Large intestine (tissue), 3 donors: ENCODE data around the gene TPM1. TPM values are rescaled to one million over a fixed set of nuclear protein-coding genes. Genes with fewer than 3 reads are reported as not detected.
A peak's percentile ranks its signal among the peaks of the same experiment; 100 is the strongest.

ENCODE experiments used
- DNase-seq, 2 donors: peaks; one replicate each; pipeline versions ENCODE4 v3.0.0 to v3.0.0-alpha.2; 2013
- H3K27ac ChIP-seq: one replicate; pipeline ENCODE4 v1.5.1; 2013; ENCODE audit warnings: low read length
- H3K27me3 ChIP-seq: 2 replicates; pipeline ENCODE4 v1.6.1; 2013; ENCODE audit warnings: low read length; ENCODE audit not compliant: control insufficient read depth, insufficient read depth
- H3K36me3 ChIP-seq: 2 replicates; pipeline ENCODE4 v1.6.1; 2013; ENCODE audit warnings: low read length; ENCODE audit not compliant: control insufficient read depth, insufficient read depth
- H3K4me1 ChIP-seq: one replicate; pipeline ENCODE4 v1.6.1; 2013; ENCODE audit warnings: low read length; ENCODE audit not compliant: control insufficient read depth, insufficient read depth
- H3K4me3 ChIP-seq: one replicate; pipeline ENCODE4 v1.5.1; 2013; ENCODE audit warnings: low read length
- H3K9me3 ChIP-seq: one replicate; pipeline ENCODE4 v1.6.1; 2013; ENCODE audit warnings: mild to moderate bottlenecking, low read depth, low read length, moderate library complexity; ENCODE audit not compliant: control insufficient read depth
- WGBS: methylation state at CpG from one replicate; pipeline ENCODE4 v1.1.5; 2013; ENCODE audit warnings: low lambda C conversion rate; ENCODE audit not compliant: insufficient coverage; 5-methylcytosine and 5-hydroxymethylcytosine counted together
- polyA plus RNA-seq: library from polyadenylated mRNA; unstranded; fragments of 120-200 nt; gene quantifications from one replicate; pipeline ENCODE4 v1.2.1, GENCODE V29; 2013

The TPM1 gene
- polyA plus RNA-seq, 1 donor: 647 TPM

- H3K4me3 ChIP-seq: peak overlapping the region; percentile 63
- 72% methylated on average over 3 of the region's 3 CpGs for WGBS
- peaks cover 43% of the 10 kb centered on the region for H3K27me3 ChIP-seq
These were observed 2.9 kb downstream of the TPM1 start for GRCh38 chr15:63045465-63045840.

GRCh38 chr15:63045879-63046278, 3.3 kb downstream of the TPM1 start:
- Histone ChIP-seq H3K4me1 (peaks cover 19% of the 10 kb centered on the region), H3K27me3 (peaks cover 42% of the 10 kb centered on the region), H3K9me3 (peaks cover 5% of the 10 kb centered on the region), H3K4me3 (peak overlapping the region; percentile 63), H3K36me3 (peaks cover 10% of the 10 kb centered on the region), H3K27ac (peak overlapping the region; percentile 71)
- no peak for DNase-seq
- no CpG with 5 or more reads among the region's 3 CpGs for WGBS

More at GRCh38 chr15:63045465-63045840, 2.9 kb downstream of the TPM1 start:
- no peak for DNase-seq
- peaks cover 10% of the 10 kb centered on the region for H3K36me3 ChIP-seq
- peaks cover 5% of the 10 kb centered on the region for H3K9me3 ChIP-seq
- peak overlapping the region; percentile 71 for H3K27ac ChIP-seq
- H3K4me1 ChIP-seq: peaks cover 15% of the 10 kb centered on the region

- peak overlapping the region; percentile 71 for H3K27ac ChIP-seq
- H3K4me3 ChIP-seq: peak overlapping the region; percentile 42
- peaks cover 10% of the 10 kb centered on the region for H3K36me3 ChIP-seq
- peaks cover 31% of the 10 kb centered on the region for H3K4me1 ChIP-seq
- H3K9me3 ChIP-seq: peaks cover 2% of the 10 kb centered on the region
- peaks cover 29% of the 10 kb centered on the region for H3K27me3 ChIP-seq
- no peak for DNase-seq
- no CpG with 5 or more reads among the region's 8 CpGs for WGBS
These were observed 4.6 kb downstream of the TPM1 start for GRCh38 chr15:63046917-63047760.

- H3K27ac ChIP-seq: peak overlapping the region; percentile 71
- peaks cover 37% of the 10 kb centered on the region for H3K4me1 ChIP-seq
- DNase-seq: no peak
- H3K27me3 ChIP-seq: peaks cover 25% of the 10 kb centered on the region
- no CpG with 5 or more reads among the region's 12 CpGs for WGBS
- peaks cover 10% of the 10 kb centered on the region for H3K36me3 ChIP-seq
- H3K4me3 ChIP-seq: peak overlapping the region; percentile 42
- H3K9me3 ChIP-seq: peaks cover 2% of the 10 kb centered on the region
These were observed 5.2 kb downstream of the TPM1 start for GRCh38 chr15:63047792-63048114.

GRCh38 chr15:63048115-63048775, 5.7 kb downstream of the TPM1 start:
- Histone ChIP-seq H3K4me1 (peaks cover 42% of the 10 kb centered on the region), H3K4me3 (peak overlapping the region; percentile 82), H3K36me3 (peaks cover 10% of the 10 kb centered on the region), H3K27ac (peak overlapping the region; percentile 95), H3K27me3 (peaks cover 20% of the 10 kb centered on the region), H3K9me3 (peaks cover 2% of the 10 kb centered on the region)
- WGBS: no CpG with 5 or more reads among the region's 75 CpGs
- peak; percentile 98 for DNase-seq

- peaks cover 48% of the 10 kb centered on the region for H3K4me1 ChIP-seq
- DNase-seq: peak in 1 of 2 donors; percentile 78
- H3K36me3 ChIP-seq: peaks cover 10% of the 10 kb centered on the region
- H3K27me3 ChIP-seq: peaks cover 13% of the 10 kb centered on the region
- peak overlapping the region; percentile 82 for H3K4me3 ChIP-seq
- 10% methylated on average over 5 of the region's 38 CpGs for WGBS
- peak overlapping the region; percentile 95 for H3K27ac ChIP-seq
- H3K9me3 ChIP-seq: no peaks in the 10 kb centered on the region
These were observed 6.5 kb downstream of the TPM1 start for GRCh38 chr15:63048776-63049665.

- H3K4me1 ChIP-seq: peaks cover 57% of the 10 kb centered on the region
- peaks cover 10% of the 10 kb centered on the region for H3K36me3 ChIP-seq
- WGBS: no CpG with 5 or more reads among the region's 8 CpGs
- peak in 1 of 2 donors; percentile 80 for DNase-seq
- peaks cover 6% of the 10 kb centered on the region for H3K27me3 ChIP-seq
- H3K9me3 ChIP-seq: no peaks in the 10 kb centered on the region
- peak overlapping the region; percentile 95 for H3K27ac ChIP-seq
- H3K4me3 ChIP-seq: peak overlapping the region; percentile 82
These were observed 7.3 kb downstream of the TPM1 start for GRCh38 chr15:63049783-63050371.

- no peak overlapping the region for H3K4me3 ChIP-seq
- no peaks in the 10 kb centered on the region for H3K27me3 ChIP-seq
- no peak for DNase-seq
- no peaks in the 10 kb centered on the region for H3K9me3 ChIP-seq
- peak overlapping the region; percentile 95 for H3K27ac ChIP-seq
- H3K4me1 ChIP-seq: peaks cover 65% of the 10 kb centered on the region
- peaks cover 10% of the 10 kb centered on the region for H3K36me3 ChIP-seq
These were observed 8.2 kb downstream of the TPM1 start for GRCh38 chr15:63050731-63051155.

GRCh38 chr15:63051156-63052066, 8.9 kb downstream of the TPM1 start:
- 40% methylated on average over 2 of the region's 5 CpGs for WGBS
- peak; percentile 77 to 93 for DNase-seq
- Histone ChIP-seq H3K4me1 (peaks cover 65% of the 10 kb centered on the region), H3K27me3 (no peaks in the 10 kb centered on the region), H3K27ac (peak overlapping the region; percentile 95), H3K4me3 (no peak overlapping the region), H3K9me3 (no peaks in the 10 kb centered on the region), H3K36me3 (peaks cover 12% of the 10 kb centered on the region)
